Stimulated activated CD8-positive, alpha-beta memory T cell treated with anti-CD3 and anti-CD28 coated beads, Interleukin-15, amount 100 ng/mL, for 48 hours (primary cell): ENCODE results near the gene LPIN2.
"Not testable (repeated sequence)": the region's sequence is repeated elsewhere in the genome, so short reads cannot be mapped to it uniquely, and the experiment has no call there.

ENCODE experiments used
- DNase-seq, 2 donors: peaks; one replicate each; pipeline ENCODE4 v3.0.0-alpha.2; 2020; ENCODE audit warnings: low read depth in 2 of 2

LPIN2 gene

DNA sequence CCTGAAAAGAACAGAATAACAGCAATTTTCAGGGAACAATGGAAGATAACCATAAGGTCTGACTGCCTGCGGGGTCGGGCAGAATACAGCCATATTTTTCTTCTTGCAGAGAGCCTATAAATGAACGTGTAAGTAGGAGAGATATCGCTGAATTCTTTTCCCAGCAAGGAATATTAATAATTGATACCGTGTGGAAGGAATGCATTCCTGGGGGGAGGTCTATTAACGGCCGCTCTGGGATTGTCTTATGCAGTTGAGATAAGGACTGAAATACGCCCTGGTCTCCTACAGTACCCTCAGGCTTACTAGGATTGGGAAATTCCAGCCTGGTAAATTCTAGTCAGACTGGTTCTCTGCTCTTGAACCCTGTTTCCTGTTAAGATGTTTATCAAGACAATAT lies 9.2 kb downstream of the LPIN2 start:
- not testable (repeated sequence) for DNase-seq

GRCh38 chr18:3002732-3003131 lies 10.2 kb downstream of the LPIN2 start:
- DNase-seq: no peak

- no peak for DNase-seq
These were observed 14.3 kb downstream of the LPIN2 start for GRCh38 chr18:2998644-2999043.

DNA sequence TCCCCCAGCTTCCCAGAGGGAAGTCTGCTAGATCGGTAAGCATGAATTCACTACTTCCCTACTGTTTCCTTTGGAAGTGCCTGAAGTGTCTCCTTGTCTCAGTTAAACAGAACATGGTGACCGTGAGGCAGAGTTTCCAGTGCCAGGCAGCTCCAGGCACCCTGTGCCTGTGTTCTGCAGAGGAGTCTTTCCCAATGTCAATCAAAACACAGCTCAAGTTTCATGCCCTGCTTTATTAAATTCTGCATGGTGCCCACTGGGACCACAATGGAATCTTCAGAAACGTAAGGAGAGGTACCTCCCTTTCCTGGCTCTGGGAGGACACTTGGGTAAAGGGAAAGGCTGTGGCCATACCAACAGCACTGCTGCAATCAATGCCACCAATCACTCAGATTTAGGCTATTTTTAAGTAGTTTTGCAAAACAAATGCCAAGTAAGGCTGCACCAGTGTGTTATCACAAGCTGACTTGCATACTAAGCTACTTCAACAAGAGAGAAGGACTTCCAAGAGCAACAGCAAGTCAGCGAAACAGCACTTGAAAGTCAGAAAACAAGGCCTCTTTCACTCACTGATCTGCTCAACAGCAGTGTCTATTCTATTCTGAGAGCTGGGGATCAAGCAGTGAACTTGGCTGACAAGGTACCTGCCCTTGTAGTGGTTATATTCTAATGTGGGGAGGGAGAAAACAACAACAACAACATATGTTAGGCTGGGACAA lies 14.9 kb downstream of the LPIN2 start:
- no peak for DNase-seq

DNA sequence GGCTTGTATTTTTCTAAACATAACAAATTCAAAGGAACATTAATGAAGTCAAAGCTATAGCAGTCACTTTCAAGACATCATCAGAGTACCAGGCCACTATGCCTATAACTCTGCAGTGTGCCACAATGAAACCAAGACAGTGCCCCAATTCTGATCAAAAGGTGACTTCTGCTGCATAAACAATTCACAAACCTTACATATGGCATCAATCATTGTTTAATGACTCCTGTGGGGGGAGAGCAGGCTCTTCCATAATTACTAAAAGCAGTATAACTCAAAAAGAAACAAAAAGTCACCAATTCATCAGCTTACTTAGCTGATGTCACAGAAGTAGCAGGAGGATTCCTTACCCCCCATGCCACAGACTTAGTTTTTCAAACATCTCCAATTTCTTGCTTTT lies 15.5 kb downstream of the LPIN2 start:
- DNase-seq: no peak

DNA sequence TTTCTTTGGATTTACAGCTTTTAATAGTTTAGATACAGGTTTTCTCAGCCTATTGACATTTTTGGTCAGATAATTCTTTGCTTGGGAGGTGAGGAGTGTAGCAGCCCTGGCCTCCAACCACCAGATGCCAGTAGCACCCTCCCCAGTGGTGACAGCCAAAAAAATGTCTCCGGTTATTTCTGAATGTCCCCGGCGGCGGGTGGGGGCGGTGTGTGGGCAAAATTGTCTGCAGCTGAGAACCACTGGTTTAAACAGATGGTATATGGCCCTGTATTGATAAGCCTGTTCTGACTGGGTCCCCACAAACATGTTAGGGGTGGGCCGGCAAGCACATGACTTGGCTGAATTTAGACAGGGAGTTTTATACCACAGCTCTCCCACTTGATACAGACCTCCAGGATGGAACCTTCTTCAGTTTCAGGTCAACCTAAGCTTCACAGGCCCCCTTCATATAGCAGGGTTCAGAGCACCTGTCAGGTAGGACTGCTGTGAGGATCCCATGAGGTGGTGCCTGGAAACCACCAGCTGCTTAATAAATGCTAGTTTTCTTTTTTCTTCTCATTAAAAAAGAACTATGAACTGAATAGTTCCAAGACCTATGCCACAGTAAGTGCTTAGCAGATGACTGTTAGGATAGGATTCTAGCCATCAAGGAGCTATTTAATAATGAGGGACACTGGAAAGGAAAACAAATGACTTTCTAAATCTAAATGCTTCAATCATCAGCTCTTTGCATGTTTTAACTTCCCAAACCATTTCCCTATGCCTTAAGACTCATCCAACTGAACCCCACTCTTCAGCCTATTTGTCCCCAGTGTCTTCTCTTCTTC lies 18.1 kb downstream of the LPIN2 start:
- peak; percentile 61 to 69 for DNase-seq

DNA sequence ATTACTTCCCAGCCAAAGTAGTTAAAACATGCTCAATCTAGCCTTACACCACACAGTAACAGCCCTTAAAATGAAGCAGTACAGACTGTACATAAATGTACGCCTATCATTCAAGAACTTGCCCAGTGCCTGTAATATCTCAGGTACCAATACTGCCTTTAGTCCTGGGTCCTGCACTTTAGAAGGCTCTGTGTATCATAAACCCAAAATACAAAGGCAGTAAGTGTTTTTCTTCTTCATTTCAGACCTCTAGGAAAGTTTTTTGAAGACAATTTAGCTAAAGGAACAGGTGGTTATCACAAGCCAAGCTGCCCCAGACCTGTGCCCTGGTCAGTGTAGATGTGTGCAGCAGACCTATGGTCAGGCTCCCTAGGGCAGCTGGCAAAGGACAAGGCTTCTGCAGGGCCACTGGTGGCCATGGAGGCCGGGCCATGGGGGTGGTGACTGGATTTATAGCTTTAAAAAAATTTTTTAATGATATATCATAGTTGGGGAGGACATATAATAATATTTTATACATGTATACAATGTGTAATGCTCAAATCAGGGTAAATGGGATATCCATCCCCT lies 18.8 kb downstream of the LPIN2 start:
- DNase-seq: no peak

DNA sequence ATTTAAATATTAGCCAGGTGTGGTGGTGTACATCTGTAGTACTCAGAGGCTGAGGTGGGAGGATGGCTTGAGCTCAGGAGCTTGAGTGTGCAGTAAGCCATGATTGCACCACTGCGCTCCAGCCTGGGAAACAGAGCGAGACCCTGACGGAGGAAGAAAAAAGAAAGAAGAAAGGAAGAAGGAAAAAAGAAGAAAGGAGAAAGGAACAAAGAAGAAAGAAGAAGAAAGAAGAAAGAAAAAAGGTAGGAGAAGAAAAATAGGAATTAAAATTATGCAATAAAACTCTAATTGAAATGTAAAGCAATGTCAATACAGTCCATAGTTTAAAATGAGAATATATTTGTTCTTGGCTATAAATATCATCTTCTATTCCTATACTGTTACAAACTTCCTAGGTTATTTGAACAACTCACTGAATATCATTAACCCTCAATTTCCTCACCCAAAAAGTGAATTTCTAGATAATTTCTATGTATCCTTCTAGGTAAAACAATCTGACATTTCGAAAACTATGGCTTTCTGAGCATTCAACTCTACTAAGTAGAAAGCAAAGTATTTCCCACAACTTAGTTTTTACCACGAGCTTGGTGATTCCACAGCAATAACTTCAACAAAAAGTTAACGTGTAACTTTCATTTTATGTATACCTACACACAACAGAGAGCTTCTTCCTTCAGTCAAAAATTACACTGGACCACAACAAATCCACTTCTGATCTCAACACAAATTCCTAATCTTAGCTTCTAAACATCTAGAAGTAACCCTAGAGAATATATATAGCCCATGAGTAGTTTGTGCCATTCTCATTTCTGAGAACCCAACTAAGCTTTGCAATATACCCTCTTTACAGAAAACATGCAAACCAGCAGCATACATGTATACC lies 19.7 kb downstream of the LPIN2 start:
- no peak for DNase-seq

DNA sequence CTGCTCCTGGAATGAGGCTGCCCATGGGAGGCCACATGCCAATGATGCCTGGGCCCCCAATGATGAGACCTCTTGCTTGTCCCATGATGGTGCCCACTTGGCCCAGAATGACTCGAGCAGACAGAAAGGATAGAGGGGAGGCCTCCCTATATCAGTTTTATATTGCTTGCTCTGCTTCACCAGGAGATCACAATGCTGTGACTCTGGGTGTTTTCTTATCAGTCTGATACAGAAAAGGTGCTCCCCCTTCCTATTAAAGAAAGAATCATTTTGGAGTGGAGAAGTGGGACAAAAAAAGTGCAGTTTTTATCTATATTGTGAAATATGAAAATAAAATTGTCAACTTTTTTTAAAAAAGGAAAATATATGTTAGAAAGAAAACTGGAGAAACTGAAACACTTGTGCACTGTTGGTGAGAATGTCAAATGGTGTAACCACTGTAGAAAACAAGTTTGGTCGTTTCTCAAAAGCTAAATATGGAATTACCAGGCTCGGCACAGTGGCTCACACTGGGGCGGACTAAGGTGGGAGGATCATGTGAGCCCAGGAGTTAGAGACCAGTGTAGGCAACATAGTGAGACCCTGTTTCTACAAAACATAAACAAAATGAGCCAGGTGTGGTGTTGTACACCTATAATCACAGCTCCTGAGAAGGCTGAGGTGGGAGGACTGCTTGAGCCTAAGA lies 21.8 kb downstream of the LPIN2 start:
- DNase-seq: no peak

DNA sequence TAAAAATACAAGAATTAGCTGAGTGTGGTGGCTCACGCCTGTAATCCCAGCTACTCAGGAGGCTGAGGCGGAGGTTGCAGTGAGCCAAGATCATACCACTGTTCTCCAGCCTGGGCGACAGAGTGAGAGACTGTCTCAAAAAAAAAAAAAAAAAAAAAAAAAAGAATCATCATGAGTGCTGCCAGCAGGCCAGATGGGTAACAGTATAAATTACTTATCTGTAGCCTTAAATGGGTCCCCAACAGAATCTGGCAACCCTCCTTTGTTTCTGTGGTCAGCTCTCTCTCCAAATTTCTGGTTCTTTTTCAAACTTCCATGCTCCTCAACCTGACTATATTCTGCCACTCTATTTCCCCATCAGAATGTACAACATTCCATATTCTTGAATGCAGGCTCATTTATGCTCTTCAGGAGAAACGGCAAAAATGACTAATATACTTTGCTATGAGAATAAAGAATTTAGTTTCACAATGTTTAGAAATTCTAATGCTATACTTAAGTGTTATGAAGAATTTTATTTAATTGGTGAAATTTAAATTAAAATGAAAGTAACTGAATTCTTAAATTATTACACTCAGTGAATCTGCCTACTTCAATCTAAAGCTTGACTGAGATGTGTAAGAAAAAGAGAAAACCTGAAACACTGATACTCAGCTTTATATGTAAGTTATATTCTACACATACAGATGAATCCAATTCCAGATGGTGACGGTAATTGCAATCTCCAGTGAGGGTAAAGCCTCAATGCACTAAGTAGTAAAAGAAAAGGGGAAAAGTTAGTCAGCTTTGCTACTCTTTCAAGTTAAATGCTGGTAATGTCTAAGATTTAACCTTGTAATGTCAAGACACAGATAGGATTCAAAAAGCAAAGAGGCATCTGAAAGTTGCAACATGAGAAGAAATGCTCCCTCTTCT lies 24.8 kb downstream of the LPIN2 start:
- no peak for DNase-seq

- DNase-seq: no peak
These were observed 26.6 kb downstream of the LPIN2 start for GRCh38 chr18:2986150-2986865.

- DNase-seq: no peak
These were observed 27.3 kb downstream of the LPIN2 start for GRCh38 chr18:2985628-2986027.

DNA sequence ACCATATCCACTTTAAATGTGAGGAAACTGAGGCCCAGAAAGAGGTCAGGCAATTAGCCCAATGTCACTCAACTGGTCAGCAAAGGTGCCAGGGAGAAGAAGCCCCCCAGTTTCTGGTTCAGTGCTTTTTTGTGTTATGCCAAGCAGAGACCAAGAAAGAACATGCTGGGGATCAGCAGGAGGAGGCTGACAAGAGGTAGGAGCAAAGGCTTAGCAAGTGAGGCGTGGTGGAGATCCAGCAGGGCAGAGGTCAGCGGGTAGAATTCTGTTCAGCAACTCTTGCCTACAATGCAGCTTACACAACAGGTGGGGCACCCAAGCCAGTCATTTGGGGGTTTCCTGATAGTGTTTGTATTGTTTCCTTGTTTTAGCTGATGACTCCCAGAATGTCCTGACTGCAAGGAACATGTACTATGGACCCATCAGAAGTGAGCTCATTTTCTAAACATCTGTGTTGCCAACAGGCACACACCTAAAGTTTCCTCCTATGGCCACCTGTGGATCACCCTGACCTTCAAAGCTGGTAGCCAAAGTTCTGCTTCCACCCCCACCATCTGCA lies 28.2 kb downstream of the LPIN2 start:
- no peak for DNase-seq

- no peak for DNase-seq
These were observed 28.9 kb downstream of the LPIN2 start for GRCh38 chr18:2984091-2984490.

DNA sequence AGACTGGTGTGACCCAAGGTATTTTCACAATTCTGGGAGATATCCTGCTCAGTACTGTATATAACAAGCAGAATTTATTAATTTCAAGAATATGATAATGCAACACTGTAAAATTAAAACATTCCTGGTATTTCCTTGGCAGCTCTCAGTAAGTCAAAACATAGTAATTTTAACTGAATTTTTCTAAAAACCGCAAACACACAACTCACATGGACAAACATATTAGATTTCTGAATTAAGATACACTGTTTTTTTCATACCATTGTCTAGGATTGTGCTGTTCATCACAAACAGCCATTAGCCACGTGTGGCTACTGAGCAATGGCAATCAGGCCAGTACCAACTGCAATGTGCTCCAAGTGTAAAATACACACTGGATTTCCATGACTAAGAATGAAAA lies 29.6 kb downstream of the LPIN2 start:
- DNase-seq: no peak

DNA sequence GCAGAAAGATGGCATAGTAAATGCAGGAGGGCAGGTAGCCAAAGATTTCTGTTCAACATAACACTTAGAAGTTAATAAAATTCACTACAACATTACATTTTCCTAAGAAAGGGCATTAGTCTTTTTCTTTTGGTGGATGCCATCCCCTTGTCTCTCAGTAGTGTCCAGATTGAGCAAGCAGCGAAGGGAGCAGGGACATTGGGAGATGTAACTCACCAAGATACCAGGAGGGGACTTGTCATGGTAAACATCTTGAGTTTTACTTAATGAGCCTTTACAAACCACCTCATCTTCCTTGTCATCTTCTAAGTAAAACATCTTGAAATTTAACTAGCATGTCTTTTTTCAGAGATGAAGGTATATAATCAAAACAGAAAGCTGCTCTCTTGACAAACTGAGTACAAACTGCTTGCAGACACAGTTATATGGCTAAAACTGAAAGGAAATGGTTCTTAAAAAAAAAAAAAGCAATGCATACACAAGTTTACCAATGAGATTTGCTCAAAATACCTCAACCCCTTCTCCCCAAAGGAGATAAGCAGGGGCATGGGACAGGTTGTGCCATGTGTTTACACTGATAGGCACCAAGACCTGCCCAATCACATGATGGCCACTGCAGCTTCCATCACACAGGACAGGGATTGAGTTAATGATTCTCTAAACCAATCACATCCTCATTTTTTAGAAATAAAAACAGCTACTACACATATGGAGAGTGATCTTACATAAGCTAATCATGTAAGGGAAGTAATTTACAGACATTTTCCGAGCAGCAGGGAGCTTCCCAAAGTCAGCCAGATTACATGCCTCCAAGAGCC lies 30.3 kb downstream of the LPIN2 start:
- DNase-seq: no peak

GRCh38 chr18:2982022-2982421 lies 30.9 kb downstream of the LPIN2 start:
- no peak for DNase-seq

DNA sequence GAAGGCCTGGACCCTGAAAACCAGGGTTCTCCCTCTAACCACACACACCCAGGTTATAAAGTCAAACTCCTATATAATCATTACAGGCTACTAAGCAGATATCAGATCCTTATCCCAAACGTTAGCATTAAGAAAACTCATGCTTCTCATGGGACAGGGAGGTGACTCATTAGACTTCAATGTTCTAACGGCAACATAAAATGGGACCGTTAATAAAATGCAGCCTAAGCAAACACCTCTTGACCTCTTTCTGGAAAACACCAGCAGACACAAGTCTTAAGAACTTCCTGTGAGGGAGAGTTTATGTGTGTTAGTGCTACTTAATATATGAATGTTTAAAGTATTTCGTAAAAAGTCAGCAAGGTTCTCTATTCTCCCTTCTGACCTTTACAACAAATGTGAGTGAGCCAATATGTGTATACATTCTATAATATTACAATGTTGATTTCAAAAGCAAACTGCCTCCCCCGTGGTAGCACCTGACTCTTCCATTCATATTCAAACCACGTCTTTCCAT lies 31.7 kb downstream of the LPIN2 start:
- DNase-seq: no peak
